ENCODE results near the gene CBFA2T3.
A peak's percentile ranks its signal among the peaks of the same experiment; 100 is the strongest.

CBFA2T3 gene

GRCh38 chr16:88943131-88943664 lies 33.8 kb downstream of the CBFA2T3 start:
- no peak for DNase-seq (ENCODE audit: low read depth)
- no peak overlapping the region for H3K4me3 ChIP-seq (ENCODE audit: low read length)
- TF ChIP-seq CTCF (conservative IDR thresholded peaks at IDR 0.05; ENCODE audit: low read depth, low read length): no peak

- no peak overlapping the region for H3K4me3 ChIP-seq (ENCODE audit: low read length)
- DNase-seq (ENCODE audit: low read depth): no peak
- TF ChIP-seq CTCF (conservative IDR thresholded peaks at IDR 0.05; ENCODE audit: low read depth, low read length): peak; percentile 53
Observed at GRCh38 chr16:88941913-88942909, 34.8 kb downstream of the CBFA2T3 start.

GRCh38 chr16:88940862-88941817 lies 35.9 kb downstream of the CBFA2T3 start:
- H3K4me3 ChIP-seq (ENCODE audit: low read length): no peak overlapping the region
- no peak for TF ChIP-seq CTCF (conservative IDR thresholded peaks at IDR 0.05; ENCODE audit: low read depth, low read length)

DNA sequence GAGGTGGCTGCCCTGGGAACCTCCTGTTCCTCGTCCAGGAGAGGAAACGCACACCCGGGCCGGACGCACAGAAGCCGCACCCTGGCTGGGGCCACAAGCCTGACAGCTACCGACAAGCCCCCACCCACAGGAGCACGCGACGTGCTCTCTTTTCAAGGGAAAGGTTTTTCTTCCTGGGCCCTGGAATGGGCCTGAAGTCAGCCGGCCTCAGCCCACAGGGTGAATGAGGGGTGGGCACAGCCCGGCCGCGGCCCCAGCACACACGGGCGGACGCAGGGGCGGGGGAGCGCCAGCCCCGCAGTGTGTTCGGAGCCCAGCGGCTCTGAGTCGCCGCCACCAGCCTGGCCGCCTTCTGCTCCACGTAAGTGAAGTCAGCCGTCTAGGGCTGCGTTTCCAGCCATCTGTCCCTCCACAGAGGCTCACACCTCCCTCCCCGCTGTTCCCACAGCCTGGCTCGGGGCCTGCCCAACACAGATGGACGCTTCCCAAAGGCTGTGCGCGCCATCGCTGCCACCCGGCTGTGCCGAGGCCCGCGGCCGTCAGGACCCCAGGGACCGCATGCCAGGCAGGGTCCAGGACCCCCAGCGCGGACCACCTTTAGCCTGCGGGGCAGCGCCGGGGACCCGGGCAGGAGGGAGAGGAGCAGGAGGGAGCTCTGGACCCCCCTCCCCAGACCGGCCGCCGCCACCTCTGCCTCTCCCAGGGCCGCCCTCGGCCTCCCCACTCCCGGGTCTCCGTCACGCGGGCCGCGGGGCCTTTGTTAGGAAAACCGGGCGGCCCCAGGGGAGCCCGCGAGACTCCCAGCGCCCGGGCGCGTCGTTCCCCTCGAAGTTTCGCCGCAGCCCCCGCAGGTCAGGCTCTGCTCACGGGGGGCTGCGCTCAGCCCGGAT lies 36.8 kb downstream of the CBFA2T3 start:
- H3K4me3 ChIP-seq (ENCODE audit: low read length): no peak overlapping the region
- TF ChIP-seq CTCF (conservative IDR thresholded peaks at IDR 0.05; ENCODE audit: low read depth, low read length): no peak

More at GRCh38 chr16:88940862-88941817, 35.9 kb downstream of the CBFA2T3 start:
- no peak for DNase-seq (ENCODE audit: low read depth)

DNA sequence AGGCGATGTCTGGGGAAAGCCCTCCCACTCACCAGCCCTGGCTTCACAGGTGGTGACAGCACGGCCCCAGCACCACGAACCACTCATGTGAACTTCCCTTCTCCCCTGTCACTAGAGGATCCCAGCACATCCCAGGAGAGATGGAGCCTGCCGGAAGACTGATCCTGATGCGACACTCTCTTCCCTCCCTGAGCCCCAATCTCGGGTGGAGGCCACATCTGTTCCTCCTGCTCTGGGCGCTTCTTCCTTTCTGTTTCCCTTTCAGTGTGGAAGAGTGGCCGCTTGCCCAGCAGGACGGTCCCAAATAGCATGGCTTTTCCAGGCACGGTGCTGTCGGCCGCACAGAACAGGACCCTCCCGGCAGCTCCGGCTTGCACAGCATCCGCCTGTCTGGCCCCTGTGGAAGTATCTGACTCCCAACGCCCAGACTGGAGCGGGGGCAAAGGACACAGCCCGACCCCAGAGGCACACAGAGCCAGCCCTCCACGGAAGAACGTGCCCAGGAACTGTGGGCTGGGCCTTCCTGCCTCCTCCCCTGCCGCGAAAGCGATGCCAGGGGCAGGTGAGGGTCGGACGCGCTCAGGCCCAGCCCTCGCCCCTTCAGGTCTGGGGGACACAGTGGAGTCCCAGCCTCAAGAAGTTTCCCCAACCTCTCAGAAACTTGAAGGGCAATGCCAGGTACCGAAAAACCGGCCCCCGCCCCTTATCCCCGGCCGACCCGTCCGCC lies 37.6 kb downstream of the CBFA2T3 start:
- no peak overlapping the region for H3K4me3 ChIP-seq (ENCODE audit: low read length)
- no peak for DNase-seq (ENCODE audit: low read depth)
- TF ChIP-seq CTCF (conservative IDR thresholded peaks at IDR 0.05; ENCODE audit: low read depth, low read length): no peak

More for the DNA sequence above, 36.8 kb downstream of the CBFA2T3 start:
- DNase-seq (ENCODE audit: low read depth): no peak

Data from retinal pigment epithelial cell (primary cell).